WI38 (cell line): Measurements from ENCODE around the gene PLCG2.

Experiments used
- H3K4me3 ChIP-seq: 2 replicates; pipeline ENCODE4 v1.5.1; 2011; ENCODE audit warnings: low read depth, mild to moderate bottlenecking, control low read depth, low read length
- TF ChIP-seq, protein P1 (sequence below): IDR thresholded peaks from 2 replicates; pipeline ENCODE4 v1.5.1; 2012; ENCODE audit warnings: low read depth, mild to moderate bottlenecking, control low read depth, low read length

The PLCG2 gene

DNA sequence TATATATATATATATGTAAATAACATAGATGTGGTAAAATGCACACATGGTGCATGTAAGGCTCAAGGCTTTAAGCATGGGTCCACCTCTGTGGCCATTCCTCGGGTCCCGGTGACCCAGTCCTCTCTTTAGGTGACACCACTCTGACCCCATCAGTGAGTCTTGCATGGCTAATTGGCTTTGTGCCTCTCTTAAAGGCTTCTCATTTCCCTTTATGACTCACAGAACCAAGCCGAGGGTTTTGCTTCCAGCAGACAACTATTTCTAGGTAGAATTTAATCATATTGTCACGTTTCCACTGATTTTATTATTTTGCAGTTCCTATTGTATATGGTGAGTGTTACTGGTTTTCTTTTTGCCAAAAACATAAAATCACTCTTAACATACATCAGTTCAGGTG is 59.7 kb downstream of the PLCG2 start:
- TF ChIP-seq, protein P1, sequence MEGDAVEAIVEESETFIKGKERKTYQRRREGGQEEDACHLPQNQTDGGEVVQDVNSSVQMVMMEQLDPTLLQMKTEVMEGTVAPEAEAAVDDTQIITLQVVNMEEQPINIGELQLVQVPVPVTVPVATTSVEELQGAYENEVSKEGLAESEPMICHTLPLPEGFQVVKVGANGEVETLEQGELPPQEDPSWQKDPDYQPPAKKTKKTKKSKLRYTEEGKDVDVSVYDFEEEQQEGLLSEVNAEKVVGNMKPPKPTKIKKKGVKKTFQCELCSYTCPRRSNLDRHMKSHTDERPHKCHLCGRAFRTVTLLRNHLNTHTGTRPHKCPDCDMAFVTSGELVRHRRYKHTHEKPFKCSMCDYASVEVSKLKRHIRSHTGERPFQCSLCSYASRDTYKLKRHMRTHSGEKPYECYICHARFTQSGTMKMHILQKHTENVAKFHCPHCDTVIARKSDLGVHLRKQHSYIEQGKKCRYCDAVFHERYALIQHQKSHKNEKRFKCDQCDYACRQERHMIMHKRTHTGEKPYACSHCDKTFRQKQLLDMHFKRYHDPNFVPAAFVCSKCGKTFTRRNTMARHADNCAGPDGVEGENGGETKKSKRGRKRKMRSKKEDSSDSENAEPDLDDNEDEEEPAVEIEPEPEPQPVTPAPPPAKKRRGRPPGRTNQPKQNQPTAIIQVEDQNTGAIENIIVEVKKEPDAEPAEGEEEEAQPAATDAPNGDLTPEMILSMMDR: no peak
- no peak overlapping the region for H3K4me3 ChIP-seq

DNA sequence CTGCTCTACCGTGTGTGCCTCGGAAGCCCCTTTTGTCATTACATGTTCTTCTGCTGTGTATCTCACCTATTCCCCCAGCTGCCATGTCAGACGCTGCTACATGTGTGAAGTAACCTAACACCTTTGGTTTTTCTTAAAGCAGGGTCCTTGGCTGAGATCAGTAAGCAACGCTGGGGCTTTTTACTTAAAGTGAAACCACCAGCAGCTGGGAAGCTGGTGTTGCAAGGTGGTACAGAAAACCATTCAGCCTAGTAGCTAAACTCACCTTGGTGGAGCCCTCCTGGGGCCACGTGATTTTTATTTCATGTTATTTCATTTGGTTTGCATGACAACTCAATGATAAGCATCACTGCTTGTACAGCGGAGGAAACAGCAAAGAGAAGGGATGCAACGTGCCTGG is 62.6 kb downstream of the PLCG2 start:
- no peak overlapping the region for H3K4me3 ChIP-seq
- TF ChIP-seq, protein P1: no peak

DNA sequence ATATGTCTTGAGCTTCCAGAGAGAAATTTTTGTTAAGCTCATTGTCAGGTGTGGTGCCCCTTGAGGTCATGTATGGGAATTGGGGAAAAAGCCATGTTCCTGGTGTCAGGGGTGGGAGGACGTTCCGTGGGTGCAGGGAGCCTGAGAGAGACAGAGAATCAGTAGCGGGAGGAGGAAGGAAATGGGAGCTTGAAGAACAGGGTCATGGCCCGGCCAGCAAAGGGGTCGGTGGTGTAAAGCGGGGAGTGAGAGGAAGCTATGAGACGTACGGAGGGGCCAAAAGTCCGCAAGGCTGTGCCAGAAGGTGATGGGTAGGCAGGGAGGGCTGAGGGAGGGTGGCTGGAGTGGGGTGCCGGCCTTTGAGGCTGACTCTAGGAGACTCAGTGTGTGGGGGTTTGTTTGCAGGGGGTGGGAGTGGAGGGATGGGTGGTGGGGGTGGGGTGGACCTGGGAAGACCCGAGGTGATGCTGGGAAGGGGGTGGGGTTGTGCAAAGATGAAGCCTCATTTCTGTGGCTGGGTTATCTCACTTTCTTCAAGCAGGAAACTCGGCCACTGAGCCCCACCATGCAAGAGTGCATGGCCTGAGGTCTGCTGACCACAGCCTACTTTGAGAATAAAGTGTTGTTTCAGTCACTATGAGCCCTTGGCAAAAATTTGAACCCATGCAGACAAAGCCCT is 63.6 kb downstream of the PLCG2 start:
- no peak overlapping the region for H3K4me3 ChIP-seq
- TF ChIP-seq, protein P1: no peak

DNA sequence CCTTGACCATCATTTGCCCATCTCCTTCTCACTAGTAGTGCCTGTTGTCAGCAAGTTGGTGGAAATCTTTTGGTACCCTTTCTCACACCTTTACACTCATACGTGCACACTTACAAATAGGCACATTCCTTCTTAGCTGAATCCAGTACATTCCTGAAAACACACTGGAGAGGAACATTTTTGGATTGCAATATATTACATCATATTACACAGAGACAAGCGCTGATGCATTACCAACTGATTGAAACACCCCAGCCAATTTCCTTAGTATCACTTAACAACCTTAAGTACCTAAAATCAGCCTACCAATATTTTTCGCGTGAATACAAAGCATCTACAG is 64.1 kb downstream of the PLCG2 start:
- H3K4me3 ChIP-seq: no peak overlapping the region
- TF ChIP-seq, protein P1: no peak

DNA sequence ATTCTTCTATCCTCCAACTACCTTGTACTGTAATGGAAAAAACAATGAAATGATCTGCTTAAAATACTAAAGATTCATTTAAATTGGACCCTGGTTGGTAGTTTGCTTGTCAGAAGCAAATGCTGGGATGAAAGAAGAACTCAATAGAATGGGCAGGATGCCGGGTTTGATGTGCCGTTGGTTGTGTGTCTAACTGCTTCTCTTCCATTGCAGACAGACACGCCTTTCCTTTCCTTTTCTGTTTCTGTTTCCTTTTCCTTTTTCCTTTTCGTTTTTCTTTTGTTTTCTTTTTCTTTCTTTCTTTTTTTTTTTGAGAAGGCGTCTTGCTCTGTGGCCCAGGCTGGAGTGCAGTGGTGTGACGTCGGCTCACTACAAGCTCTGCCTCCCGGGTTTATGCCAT is 64.6 kb downstream of the PLCG2 start:
- H3K4me3 ChIP-seq: no peak overlapping the region
- TF ChIP-seq, protein P1: no peak

DNA sequence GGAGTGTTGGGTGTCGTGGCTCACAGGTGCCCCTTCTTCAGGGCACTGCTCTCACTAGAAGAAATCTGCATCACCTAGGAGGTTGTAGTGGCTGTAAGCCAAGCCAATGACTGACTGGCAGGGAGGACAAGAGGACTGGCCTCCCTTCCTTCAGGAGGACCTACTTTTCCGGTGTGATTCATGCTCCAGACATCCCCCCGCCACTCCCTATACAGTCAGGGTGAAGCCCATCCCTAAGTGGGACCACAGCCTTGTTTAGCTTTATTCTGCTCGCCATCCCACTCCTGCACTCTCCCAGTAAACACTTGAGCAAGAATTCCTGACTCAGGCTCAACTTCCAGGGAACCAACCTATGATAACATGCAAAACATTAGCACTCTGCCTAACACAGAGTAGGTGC is 67.0 kb downstream of the PLCG2 start:
- TF ChIP-seq, protein P1: no peak
- no peak overlapping the region for H3K4me3 ChIP-seq

DNA sequence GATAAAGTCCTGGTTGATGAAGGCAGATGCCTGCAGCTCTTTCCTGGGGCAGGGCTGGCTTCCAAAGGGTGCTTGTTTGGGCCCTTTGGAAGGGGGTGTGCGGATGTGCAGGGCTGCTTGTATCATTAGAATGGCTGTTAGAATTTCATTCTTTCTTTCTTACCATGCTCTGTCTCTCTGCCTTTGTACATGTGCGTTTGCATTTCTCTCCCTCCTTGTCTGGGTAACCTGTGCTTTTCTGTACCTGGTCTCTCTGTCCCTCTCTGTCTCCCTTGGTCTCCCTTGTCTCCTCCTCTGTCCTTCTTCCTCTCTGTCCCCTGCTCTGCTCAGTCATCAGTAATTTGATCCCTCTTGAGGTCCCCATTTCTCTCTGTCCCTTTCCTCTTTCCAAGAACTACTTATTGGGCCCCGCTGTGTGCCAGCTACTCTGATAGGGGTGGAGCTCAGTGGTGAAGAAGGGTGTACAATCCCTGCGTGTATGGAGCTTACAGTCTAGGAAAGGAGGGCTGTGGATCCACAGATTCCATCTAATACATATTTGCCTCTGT is 69.3 kb downstream of the PLCG2 start:
- TF ChIP-seq, protein P1: no peak
- no peak overlapping the region for H3K4me3 ChIP-seq
